Gastrocnemius medialis (tissue), 4 donors: ENCODE measurements around the gene NTN1. TPM values are rescaled to one million over a fixed set of nuclear protein-coding genes. Genes with fewer than 3 reads are reported as not detected.

Source experiments
- ATAC-seq, 2 donors: fragments of 150-250 bp; one replicate each; pipeline ENCODE4 v1.9.1; 2016
- DNase-seq, 2 donors: peaks; one replicate each; pipeline ENCODE4 v3.0.0-alpha.2; 2019
- H3K27ac ChIP-seq, 4 donors: fragments of 200-600 bp; sonication (generic); 1 replicate in 1 of 4; 2 replicates in 3 of 4; pipeline ENCODE4 v1.5.1; 2016 to 2018; ENCODE audit warnings: mild to moderate bottlenecking in 2 of 4, moderate library complexity in 1 of 4
- H3K27me3 ChIP-seq, 3 donors: fragments of 200-600 bp; sonication (generic) in 2 of 3; 1 replicate in 1 of 3; 2 replicates in 2 of 3; pipeline versions ENCODE4 v1.5.1 to v1.6.0; 2016 to 2019; ENCODE audit warnings: mild to moderate bottlenecking in 1 of 3, moderate library complexity in 1 of 3
- H3K36me3 ChIP-seq, 2 donors: fragments of 200-600 bp; sonication (generic) in 1 of 2; one replicate each; pipeline ENCODE4 v1.5.1; 2017 to 2018
- H3K4me1 ChIP-seq, 2 donors: fragments of 200-600 bp; sonication (generic) in 1 of 2; one replicate each; pipeline ENCODE4 v1.5.1; 2016 to 2017; ENCODE audit warnings: mild to moderate bottlenecking in 2 of 2
- H3K4me3 ChIP-seq, 4 donors: fragments of 200-600 bp; sonication (generic) in 3 of 4; 1 replicate in 1 of 4; 2 replicates in 3 of 4; pipeline ENCODE4 v1.5.1; 2016 to 2019; ENCODE audit warnings: mild to moderate bottlenecking in 2 of 4
- H3K9me3 ChIP-seq, 3 donors: fragments of 200-600 bp; sonication (generic) in 2 of 3; 1 replicate in 1 of 3; 2 replicates in 2 of 3; pipeline ENCODE4 v1.5.1; 2016 to 2019
- POLR2A ChIP-seq, 2 donors: fragments of 450-650 bp; IDR thresholded peaks; one replicate each; pipeline ENCODE4 v1.6.1; 2017; ENCODE audit warnings: antibody characterized with exemption in 2 of 2, mild to moderate bottlenecking in 2 of 2, moderate library complexity in 2 of 2
- in situ Hi-C, 4 donors: fragments of 200-750 bp; cut with MboI; loops; one replicate each; pipeline versions ENCODE4 v1.15.0 to v1.8.0; 2017; ENCODE audit warnings: low sequenced_read_pairs in 4 of 4
- intact Hi-C: fragments of 100-400 bp; cut with DNase I; formaldehyde crosslinking; loops from one replicate; pipeline ENCODE4 v1.15.1; 2023; ENCODE audit warnings: low total_unique reads
- total RNA-seq, 4 donors: library from RNA; depleted of rRNA; stranded (reverse); fragments of >200 nt; gene quantifications; one replicate each; pipeline versions ENCODE4 v1.1.0 to v1.2.3, GENCODE V29; 2016
- TF ChIP-seq, protein P1 (sequence below), 5 experiments: fragments of 450-650 bp in 3 of 5; fragments of 200-600 bp in 2 of 5; sonication (generic) in 2 of 5; IDR thresholded peaks in 4 of 5; conservative IDR thresholded peaks in 1 of 5; 1 replicate in 4 of 5; 2 replicates in 1 of 5; pipeline ENCODE4 v1.5.1; 2016 to 2019; ENCODE audit warnings: antibody characterized with exemption in 5 of 5, mild to moderate bottlenecking in 3 of 5, moderate library complexity in 3 of 5

The NTN1 gene
- total RNA-seq, 4 donors from 2014 or later, result 0.76 to 4.1 (median 1.2) TPM

DNA sequence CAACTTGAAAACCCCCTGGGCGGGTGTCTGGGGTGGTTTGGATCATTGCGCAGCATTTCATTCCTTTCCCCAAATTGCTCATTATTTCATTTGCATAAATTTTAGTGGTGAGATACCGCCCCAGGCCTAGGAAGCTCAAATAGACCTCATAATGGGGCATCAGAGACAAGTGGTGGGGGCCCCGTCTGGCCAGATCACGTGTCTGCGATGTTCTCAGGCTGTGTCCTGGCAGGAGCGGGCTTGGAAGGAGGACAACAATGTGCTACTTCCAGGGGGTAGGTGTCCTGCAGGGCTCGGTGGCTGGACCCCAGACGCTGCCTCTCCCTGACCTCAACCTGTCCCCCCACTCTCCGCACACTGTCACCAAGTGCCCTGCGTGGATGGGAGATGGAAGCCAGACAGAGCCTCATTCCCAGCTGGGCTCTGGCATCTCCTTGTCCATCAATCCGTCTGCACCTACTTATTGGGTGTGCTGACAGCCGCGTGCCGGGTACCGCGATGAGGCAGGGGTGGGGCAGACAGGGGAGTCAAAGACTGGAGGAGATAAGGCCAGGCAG, 116.9 kb downstream of the NTN1 start:
- H3K9me3 ChIP-seq, result no peaks in the 10 kb centered on the region
- in situ Hi-C loops, result no loop called here
- TF ChIP-seq, protein P1, sequence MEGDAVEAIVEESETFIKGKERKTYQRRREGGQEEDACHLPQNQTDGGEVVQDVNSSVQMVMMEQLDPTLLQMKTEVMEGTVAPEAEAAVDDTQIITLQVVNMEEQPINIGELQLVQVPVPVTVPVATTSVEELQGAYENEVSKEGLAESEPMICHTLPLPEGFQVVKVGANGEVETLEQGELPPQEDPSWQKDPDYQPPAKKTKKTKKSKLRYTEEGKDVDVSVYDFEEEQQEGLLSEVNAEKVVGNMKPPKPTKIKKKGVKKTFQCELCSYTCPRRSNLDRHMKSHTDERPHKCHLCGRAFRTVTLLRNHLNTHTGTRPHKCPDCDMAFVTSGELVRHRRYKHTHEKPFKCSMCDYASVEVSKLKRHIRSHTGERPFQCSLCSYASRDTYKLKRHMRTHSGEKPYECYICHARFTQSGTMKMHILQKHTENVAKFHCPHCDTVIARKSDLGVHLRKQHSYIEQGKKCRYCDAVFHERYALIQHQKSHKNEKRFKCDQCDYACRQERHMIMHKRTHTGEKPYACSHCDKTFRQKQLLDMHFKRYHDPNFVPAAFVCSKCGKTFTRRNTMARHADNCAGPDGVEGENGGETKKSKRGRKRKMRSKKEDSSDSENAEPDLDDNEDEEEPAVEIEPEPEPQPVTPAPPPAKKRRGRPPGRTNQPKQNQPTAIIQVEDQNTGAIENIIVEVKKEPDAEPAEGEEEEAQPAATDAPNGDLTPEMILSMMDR (IDR thresholded peaks at IDR 0.05 in 4 of 5, conservative IDR thresholded peaks at IDR 0.05 in 1 of 5), result no peak
- TF ChIP-seq POLR2A (IDR thresholded peaks at IDR 0.05), result no peak
- no peak overlapping the region for H3K27ac ChIP-seq
- no peaks in the 10 kb centered on the region for H3K27me3 ChIP-seq
- no peak for ATAC-seq
- no peaks in the 10 kb centered on the region for H3K4me1 ChIP-seq
- intact Hi-C loops, result no loop called here
- no peaks in the 10 kb centered on the region for H3K36me3 ChIP-seq
- DNase-seq, result no peak
- H3K4me3 ChIP-seq, result no peak overlapping the region

DNA sequence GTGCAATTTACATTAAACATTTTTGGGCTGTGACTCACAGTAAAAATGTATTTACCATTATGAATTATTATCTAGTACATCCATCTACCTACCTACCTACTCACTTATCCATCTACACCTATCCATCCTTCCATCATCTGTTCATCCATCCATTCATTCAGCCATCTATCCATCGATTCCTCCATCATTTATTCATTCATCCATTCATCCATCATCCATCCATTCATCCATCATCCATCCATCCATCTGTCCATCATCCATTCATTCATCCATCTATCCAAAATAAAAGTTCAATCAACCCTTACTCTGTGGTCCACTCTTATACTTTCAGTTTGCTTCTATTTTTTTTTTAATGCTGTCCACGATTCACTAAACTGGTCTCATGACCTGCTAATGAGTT, 118.4 kb downstream of the NTN1 start:
- Histone ChIP-seq H3K27ac (no peak overlapping the region), H3K4me3 (no peak overlapping the region), H3K27me3 (no peaks in the 10 kb centered on the region), H3K4me1 (no peaks in the 10 kb centered on the region), H3K36me3 (no peaks in the 10 kb centered on the region), H3K9me3 (no peaks in the 10 kb centered on the region)
- TF ChIP-seq, protein P1 (IDR thresholded peaks at IDR 0.05 in 4 of 5, conservative IDR thresholded peaks at IDR 0.05 in 1 of 5), result no peak
- TF ChIP-seq POLR2A (IDR thresholded peaks at IDR 0.05), result no peak
- in situ Hi-C loops, result no loop called here
- DNase-seq (no peak), ATAC-seq (no peak)
- intact Hi-C loops, result no loop called here

DNA sequence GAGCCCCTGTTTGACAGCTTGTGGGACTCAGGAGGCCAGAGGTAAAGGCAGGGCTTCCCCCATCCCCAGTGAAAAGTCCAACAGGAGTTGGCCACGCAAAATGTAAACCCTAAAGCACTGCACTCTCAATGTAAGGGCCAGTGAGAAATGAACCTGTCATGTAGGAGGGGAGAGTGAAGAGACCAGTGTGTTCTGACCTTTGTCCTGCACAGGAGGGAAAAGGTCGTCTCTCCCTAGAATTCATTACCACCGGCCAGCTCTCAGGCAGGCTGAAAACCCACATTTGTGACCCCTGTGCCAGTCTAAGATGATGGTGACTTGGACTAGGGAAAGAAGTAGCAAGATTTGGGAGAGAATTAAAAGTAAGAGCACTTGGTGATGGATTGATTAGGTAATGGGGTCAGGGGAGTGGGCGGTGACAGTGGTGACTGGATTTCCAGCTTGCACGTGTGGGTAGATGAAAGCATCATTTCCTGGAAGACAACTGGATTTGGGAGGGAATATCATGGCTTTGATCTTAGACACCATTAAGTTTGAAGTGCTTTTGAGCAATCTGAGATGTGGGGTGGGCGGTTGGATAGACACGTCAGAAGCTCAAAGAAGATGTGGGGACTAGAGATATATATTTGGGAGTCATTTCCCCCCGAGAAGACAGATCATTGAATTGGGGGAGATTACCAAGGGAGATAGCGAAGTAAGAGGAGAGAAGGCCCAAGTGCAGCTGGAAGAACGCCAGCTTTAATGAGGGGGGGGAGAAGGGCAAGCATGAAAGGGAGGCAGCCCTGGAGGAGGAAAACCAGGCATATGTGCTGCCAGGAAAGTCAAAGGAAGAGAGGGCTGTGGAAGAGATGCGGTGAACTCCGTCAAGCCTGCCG, 119.5 kb downstream of the NTN1 start:
- Histone ChIP-seq H3K27ac (no peak overlapping the region), H3K9me3 (no peaks in the 10 kb centered on the region), H3K4me3 (no peak overlapping the region), H3K36me3 (no peaks in the 10 kb centered on the region), H3K27me3 (no peaks in the 10 kb centered on the region), H3K4me1 (no peaks in the 10 kb centered on the region)
- intact Hi-C loops, result no loop called here
- DNase-seq, result no peak
- in situ Hi-C loops, result no loop called here
- no peak for TF ChIP-seq POLR2A (IDR thresholded peaks at IDR 0.05)
- TF ChIP-seq, protein P1 (IDR thresholded peaks at IDR 0.05 in 4 of 5, conservative IDR thresholded peaks at IDR 0.05 in 1 of 5), result no peak
- ATAC-seq, result no peak

DNA sequence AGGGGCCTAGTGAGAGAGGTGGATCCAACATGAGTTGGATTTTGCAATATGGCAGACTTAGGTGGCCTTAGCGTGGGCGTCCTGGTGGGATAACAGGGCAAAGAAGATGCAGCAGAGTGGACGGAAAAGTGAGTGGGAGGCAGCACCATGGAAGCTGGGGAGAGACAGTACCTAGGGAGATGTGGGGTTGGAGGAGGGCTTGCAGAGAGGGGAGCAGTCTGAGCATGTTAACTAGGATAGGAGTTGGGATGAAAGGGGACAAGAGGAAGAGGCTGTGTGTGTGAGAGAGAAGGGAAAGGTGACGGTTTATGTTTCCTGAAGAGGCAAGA, 120.1 kb downstream of the NTN1 start:
- intact Hi-C loops, result no loop called here
- Histone ChIP-seq H3K36me3 (no peaks in the 10 kb centered on the region), H3K4me1 (no peaks in the 10 kb centered on the region), H3K27me3 (no peaks in the 10 kb centered on the region), H3K4me3 (no peak overlapping the region), H3K27ac (no peak overlapping the region), H3K9me3 (no peaks in the 10 kb centered on the region)
- DNase-seq, result no peak
- in situ Hi-C loops, result no loop called here
- ATAC-seq, result no peak
- TF ChIP-seq, protein P1 (IDR thresholded peaks at IDR 0.05 in 4 of 5, conservative IDR thresholded peaks at IDR 0.05 in 1 of 5), result no peak
- TF ChIP-seq POLR2A (IDR thresholded peaks at IDR 0.05), result no peak
